GM20000 (cell line): Measurements from ENCODE around the gene DPH2.

Experiments used
- DNase-seq: peaks from one replicate; pipeline ENCODE4 v3.0.0; 2012; ENCODE audit warnings: low spot score
- TF ChIP-seq, protein P1 (sequence below): IDR thresholded peaks from 2 replicates; pipeline ENCODE4 v1.5.1; 2012; ENCODE audit warnings: mild to moderate bottlenecking, control low read depth; ENCODE audit errors: extremely low read depth, missing control alignments

Gene DPH2

DNA sequence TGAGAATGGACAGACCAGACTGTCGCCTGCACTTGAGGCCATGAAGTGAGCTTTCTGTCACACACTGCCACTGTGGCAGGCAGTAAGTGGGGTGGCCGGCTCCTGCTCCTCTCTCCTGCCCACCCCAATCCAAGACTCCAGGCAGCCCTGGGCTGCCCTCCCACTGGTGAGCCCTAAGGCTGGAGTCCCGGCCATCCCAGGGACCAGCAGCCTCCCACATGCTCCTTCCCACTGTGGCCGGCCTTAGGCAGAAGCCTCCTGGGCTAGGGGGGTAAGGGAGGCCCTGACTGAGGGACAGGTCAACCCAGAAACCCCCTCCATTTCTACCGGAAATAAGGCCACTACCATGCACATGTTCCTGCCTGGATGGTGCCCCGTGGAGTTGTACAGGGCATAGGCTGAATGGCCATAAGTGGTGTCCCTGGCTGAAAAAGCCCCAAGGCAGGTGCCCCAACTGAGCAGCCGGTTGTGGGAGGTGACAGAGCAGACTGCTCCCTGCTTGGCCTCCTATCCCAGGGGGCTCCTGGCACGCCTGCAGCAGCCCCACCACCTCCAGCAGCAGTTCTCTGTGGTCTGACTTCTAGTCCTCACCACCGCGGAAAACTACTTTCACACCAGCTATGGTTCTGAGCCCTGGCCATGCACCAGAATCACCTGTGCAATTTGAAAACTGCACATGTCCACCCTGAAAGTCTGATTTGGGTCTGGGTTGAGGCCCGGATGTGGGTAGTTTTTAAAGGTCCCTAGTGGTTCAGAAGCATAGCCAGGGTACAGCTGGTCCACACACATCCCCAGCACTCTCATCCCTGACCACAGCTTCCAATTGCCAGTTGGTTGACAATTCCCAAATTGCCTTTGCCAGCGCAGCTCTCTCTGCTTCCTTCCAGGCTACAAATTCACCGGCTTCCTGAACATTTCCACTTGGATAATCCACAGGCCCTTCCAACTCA, 37.8 kb upstream of the DPH2 start:
- TF ChIP-seq, protein P1, sequence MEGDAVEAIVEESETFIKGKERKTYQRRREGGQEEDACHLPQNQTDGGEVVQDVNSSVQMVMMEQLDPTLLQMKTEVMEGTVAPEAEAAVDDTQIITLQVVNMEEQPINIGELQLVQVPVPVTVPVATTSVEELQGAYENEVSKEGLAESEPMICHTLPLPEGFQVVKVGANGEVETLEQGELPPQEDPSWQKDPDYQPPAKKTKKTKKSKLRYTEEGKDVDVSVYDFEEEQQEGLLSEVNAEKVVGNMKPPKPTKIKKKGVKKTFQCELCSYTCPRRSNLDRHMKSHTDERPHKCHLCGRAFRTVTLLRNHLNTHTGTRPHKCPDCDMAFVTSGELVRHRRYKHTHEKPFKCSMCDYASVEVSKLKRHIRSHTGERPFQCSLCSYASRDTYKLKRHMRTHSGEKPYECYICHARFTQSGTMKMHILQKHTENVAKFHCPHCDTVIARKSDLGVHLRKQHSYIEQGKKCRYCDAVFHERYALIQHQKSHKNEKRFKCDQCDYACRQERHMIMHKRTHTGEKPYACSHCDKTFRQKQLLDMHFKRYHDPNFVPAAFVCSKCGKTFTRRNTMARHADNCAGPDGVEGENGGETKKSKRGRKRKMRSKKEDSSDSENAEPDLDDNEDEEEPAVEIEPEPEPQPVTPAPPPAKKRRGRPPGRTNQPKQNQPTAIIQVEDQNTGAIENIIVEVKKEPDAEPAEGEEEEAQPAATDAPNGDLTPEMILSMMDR: no peak
- DNase-seq: no peak

DNA sequence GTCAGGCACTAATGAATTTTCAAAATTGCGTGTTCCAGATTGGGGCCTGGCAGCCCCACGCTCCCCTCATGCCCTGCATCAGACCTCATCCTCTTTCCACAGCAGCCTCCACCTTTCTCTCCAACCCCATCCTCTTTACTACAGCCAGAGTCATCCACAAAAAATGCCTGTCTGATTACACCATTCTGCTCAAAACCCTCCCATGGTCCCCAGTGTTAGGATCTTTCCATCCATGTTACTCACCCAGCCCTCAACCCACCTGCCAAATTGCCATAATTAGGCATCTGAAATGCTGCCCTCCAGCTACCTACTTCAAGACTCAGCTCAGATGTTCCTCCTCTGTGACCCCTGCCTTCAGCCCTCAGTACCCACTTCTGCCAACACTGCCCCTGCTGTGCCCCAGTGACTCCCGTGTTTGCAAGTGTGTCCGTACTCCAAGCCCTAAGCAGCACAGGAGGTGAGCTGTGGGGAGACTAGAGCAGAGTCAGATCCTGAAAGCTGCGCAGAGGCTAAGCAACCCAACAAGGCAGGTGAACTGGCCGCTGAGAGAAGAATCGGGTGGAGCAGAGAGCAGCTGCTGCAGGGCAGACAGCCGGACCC, 36.9 kb upstream of the DPH2 start:
- no peak for DNase-seq
- TF ChIP-seq, protein P1: no peak

DNA sequence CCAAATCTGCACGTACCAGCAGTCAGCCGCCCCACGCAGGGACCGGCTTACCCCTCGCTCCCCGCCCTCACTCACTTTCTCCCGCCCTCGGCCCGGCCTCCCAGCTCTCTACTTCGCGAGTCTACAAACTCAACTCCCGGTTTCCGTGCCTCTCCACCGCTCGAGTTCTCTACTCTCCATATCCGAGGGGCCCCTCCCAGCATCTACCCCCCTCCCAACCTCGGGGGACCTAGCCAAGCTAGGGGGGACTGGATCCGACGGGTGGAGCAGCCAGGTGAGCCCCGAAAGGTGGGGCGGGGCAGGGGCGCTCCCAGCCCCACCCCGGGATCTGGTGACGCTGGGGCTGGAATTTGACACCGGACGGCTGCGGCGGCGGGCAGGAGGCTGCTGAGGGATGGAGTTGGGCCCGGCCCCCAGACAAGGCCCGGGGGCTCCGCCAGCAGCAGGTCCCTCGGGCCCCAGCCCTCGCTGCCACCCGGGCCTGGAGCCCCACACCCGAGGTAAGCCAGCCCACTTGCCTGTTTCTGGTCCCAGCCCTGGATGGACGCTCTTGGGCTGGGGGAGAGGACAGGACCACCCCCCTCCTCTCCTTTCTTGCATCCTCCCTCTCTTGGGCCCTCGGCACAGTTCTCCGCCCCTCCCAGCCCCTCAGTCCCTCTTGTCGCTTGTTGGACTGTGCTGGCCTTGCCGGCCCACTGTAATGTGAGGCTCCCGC, 36.3 kb upstream of the DPH2 start, which contains the start of gene ARTN:
Gene ARTN (plus strand): TSS at position 416 of the 715 bp plus-strand sequence. CDS start 1,856 bp downstream, outside the sequence.
- no peak for DNase-seq
- TF ChIP-seq, protein P1: no peak

DNA sequence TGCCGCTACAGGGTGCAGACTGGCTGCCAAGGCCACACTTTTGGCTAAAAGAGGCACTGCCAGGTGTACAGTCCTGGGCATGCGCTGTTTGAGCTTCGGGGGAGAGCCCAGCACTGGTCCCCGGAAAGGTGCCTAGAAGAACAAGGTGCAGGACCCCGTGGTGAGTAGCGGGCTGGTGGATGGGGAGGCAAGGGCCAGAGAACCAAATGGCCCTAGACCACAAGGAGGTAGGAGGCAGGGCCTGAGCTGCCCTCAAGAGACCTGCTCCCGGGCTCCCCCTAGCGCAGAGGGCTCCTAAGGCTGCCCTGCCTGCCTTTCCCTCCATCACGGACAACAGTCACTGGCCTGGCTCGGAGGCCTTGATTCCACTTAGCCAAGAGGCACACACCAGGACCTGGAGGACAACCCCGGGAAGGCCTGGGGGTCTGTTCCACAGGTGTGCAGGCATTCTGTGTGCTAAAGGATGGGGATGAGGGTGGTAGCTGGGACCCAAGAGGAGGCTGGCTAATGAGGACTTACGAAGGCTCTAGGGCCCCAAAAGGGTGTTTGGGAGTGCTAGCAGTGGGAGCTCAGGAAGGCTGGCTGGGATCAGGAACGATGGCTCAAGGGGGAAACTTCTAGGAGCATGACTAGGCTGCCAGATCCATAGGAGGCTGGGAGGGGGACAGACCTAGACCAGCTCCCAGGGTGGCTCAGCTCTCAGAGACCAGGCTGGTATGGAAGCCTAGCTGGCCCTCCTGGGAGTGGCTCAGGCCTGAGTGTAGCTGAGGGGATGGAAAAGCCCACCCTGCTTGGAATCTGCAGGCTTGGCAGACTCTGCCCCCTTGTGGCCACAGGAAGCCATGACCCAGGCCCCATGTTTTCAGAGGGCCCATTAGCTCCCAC, 35.5 kb upstream of the DPH2 start:
- peak; percentile 93 for DNase-seq
- TF ChIP-seq, protein P1: peak; percentile 83

DNA sequence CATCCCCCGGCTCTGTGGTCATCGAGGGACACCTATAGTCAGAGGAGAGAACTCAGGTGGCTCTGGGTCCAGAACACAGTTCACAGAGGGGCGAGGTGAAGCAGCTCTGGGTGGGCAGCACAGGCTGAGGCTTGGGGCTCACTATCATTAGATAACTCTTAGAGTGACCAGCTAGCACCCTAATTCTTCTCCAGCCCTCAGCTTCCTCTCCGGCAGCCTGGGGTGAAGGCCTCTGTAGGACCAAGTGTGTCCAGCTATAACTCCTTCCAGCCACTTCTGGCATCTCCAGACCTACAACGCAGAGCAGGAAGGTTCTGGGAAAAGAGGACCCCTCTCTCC, 34.9 kb upstream of the DPH2 start:
- no peak for DNase-seq
- TF ChIP-seq, protein P1: no peak

DNA sequence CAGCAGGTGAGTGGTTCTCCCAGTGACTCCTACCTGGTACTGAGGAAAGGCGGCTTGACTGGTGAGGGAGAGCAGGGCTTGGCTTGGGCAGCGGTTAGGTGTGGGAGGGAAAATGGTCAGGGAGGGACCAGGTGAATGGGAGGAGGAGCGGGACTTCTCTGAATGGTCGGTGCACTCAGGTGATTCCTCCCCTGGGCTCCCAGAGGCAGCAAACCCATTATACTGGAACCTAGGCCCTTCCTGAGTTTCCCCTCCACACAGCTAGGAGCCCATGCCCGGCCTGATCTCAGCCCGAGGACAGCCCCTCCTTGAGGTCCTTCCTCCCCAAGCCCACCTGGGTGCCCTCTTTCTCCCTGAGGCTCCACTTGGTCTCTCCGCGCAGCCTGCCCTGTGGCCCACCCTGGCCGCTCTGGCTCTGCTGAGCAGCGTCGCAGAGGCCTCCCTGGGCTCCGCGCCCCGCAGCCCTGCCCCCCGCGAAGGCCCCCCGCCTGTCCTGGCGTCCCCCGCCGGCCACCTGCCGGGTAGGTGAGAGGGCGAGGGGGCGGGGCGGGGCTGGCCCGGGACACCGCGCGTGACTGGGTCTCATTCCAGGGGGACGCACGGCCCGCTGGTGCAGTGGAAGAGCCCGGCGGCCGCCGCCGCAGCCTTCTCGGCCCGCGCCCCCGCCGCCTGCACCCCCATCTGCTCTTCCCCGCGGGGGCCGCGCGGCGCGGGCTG, 33.9 kb upstream of the DPH2 start:
- TF ChIP-seq, protein P1: no peak
- DNase-seq: peak; percentile 53
